NB4 (cell line): Measurements from ENCODE around the gene RNF133.

Experiments
- DNase-seq: peaks from one replicate; pipeline ENCODE4 v3.0.0; 2010; ENCODE audit warnings: low read depth
- H3K4me3 ChIP-seq: one replicate; pipeline ENCODE4 v1.5.1; 2011; ENCODE audit warnings: mild to moderate bottlenecking, low read depth, low read length, moderate library complexity
- MYC ChIP-seq: IDR thresholded peaks from 2 replicates; pipeline ENCODE4 v1.6.1; 2011; ENCODE audit warnings: low read depth, low read length
- POLR2A ChIP-seq: IDR thresholded peaks from 2 replicates; pipeline ENCODE4 v1.6.1; 2011; ENCODE audit warnings: mild to moderate bottlenecking; ENCODE audit not compliant: insufficient read length; ENCODE audit errors: extremely low read depth
- TF ChIP-seq, protein P1 (sequence below): IDR thresholded peaks from 2 replicates; pipeline ENCODE4 v1.6.1; 2011; ENCODE audit warnings: low read depth, low read length
- TF ChIP-seq, protein P2 (sequence below): IDR thresholded peaks from one replicate; pipeline ENCODE4 v1.5.1; 2012; ENCODE audit warnings: low read depth, low read length

RNF133 gene

DNA sequence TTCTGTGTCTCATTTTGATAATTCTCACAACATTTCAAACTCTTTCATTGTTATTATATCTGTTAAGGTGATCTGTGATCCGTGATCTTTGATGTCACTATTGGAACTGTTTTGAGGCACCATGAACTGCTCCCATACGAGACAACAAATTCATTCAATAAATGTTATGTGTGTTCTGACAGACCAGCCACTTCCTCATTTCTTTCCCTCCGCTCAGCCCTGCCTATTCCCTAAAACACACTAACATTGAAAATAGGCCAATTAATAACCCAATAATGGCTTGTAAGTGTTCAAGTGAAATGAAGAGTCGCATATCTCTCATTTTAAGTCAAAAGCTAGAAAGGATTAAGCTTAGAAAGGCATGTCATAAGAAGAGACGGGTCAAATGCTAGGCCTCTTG, 45.2 kb downstream of the RNF133 start:
- no peak overlapping the region for H3K4me3 ChIP-seq
- TF ChIP-seq, protein P1, sequence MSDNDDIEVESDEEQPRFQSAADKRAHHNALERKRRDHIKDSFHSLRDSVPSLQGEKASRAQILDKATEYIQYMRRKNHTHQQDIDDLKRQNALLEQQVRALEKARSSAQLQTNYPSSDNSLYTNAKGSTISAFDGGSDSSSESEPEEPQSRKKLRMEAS: no peak
- TF ChIP-seq POLR2A (no peak), MYC (no peak)
- TF ChIP-seq, protein P2, sequence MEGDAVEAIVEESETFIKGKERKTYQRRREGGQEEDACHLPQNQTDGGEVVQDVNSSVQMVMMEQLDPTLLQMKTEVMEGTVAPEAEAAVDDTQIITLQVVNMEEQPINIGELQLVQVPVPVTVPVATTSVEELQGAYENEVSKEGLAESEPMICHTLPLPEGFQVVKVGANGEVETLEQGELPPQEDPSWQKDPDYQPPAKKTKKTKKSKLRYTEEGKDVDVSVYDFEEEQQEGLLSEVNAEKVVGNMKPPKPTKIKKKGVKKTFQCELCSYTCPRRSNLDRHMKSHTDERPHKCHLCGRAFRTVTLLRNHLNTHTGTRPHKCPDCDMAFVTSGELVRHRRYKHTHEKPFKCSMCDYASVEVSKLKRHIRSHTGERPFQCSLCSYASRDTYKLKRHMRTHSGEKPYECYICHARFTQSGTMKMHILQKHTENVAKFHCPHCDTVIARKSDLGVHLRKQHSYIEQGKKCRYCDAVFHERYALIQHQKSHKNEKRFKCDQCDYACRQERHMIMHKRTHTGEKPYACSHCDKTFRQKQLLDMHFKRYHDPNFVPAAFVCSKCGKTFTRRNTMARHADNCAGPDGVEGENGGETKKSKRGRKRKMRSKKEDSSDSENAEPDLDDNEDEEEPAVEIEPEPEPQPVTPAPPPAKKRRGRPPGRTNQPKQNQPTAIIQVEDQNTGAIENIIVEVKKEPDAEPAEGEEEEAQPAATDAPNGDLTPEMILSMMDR: no peak
- no peak for DNase-seq

DNA sequence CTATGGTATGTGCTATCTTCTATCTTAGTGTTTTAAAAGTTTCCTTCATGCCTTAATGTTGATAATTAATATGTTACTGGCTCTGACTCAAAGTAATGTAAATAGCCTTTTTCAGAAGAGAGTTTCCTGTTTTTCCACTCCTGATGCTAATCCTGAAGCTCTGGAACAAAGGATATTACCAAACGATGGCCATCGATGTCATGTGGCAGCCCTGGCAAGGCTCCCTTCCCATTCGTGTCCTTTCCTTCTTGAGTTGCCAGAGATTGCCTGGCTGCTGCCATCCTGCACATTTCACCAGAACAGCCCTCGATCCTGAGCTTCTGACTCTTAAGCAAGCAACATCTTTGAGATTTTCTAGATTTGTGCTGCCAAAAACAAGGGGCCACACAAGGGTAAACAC, 46.0 kb downstream of the RNF133 start:
- no peak for DNase-seq
- no peak overlapping the region for H3K4me3 ChIP-seq
- TF ChIP-seq, protein P2: no peak
- TF ChIP-seq MYC: no peak
- no peak for TF ChIP-seq POLR2A
- TF ChIP-seq, protein P1: no peak

DNA sequence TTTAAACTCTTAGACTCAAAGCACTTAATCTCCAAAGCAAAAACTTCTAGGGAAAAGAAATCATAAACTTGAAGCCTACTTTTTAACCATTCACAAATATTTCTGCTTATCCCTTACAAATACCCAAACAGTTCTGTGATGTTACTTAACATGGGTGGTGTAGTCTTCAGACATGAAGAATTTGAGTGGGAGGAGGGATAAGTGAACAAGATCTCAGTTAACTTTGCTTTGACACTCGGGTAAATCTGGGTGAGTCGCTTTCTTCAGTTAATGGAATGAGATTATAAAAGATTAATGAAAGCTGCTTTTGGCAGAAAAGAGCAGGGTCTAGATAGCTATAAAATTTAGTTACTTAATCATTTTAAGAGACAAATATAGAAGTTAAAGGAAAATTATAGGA, 47.5 kb downstream of the RNF133 start:
- TF ChIP-seq MYC (no peak), POLR2A (no peak)
- TF ChIP-seq, protein P2: no peak
- TF ChIP-seq, protein P1: no peak
- H3K4me3 ChIP-seq: no peak overlapping the region
- no peak for DNase-seq
